Lower lobe of right lung (tissue), 2 donors: ENCODE results near the gene NCK2. TPM values are rescaled to one million over a fixed set of nuclear protein-coding genes. Genes with fewer than 3 reads are reported as not detected.

Experiments
- ATAC-seq, 2 donors: fragments of 200-7000 bp; cut with Tn5 transposase; one replicate each; pipeline ENCODE4 v1.9.1; 2020 to 2022; ENCODE audit warnings: mild to moderate bottlenecking in 2 of 2, moderate library complexity in 2 of 2
- DNase-seq: peaks from one replicate; pipeline ENCODE4 v3.0.0-alpha.2; 2020
- H3K27ac ChIP-seq: fragments of 200-600 bp; one replicate; pipeline ENCODE4 v1.8.0; 2022
- H3K27me3 ChIP-seq: fragments of 200-600 bp; one replicate; pipeline ENCODE4 v1.8.0; 2022; ENCODE audit warnings: low read depth
- H3K36me3 ChIP-seq: fragments of 200-600 bp; one replicate; pipeline ENCODE4 v1.8.0; 2022; ENCODE audit warnings: mild to moderate bottlenecking
- H3K4me1 ChIP-seq: fragments of 200-600 bp; one replicate; pipeline ENCODE4 v1.8.0; 2022
- H3K4me3 ChIP-seq: fragments of 200-600 bp; one replicate; pipeline ENCODE4 v1.8.0; 2022; ENCODE audit warnings: mild to moderate bottlenecking
- H3K9me3 ChIP-seq: fragments of 200-600 bp; one replicate; pipeline ENCODE4 v1.8.0; 2022
- intact Hi-C: fragments of 100-400 bp; cut with DNase I; formaldehyde crosslinking; loops from one replicate; pipeline ENCODE4 v1.11.0; 2022
- total RNA-seq: library from RNA; stranded (reverse); fragmentation: NEBNext Ultra II Directional; extraction: Animal tissue kit (Norgen Biotek cat#: 25700); gene quantifications from one replicate; pipeline ENCODE4 v1.2.1, GENCODE V29; 2021
- TF ChIP-seq, protein P1 (sequence below): fragments of 200-600 bp; IDR thresholded peaks from one replicate; pipeline ENCODE4 v1.8.0; 2022; ENCODE audit warnings: antibody characterized with exemption, mild to moderate bottlenecking
- donor health status: DM: no; HTN: yes; CAD: no; lungs with severe emphysema.

NCK2 gene
- total RNA-seq, 1 donor from 2014 or later: 36.7 TPM

DNA sequence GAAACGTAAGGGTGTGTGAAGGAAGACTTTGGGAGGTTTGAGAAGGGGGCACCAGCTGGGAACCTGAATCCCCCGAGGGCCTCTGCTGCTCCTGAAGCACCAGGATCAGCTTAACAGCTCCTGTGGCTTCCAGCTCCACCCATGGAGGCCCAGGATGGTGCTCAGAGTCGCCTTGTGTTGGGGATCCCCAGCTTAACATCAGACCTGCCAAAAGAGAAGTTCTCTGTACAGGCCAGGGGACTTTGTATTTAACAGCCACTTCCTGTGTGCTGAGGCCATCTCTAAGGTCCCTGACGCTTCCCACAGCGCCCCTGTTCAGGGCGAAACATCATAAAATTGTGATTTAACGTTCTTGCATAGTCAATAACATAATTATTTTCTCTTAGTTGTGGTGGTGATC is 77.5 kb downstream of the NCK2 start:
- no peak overlapping the region for H3K27ac ChIP-seq
- DNase-seq (no peak), ATAC-seq (peak in 1 of 2 donors; percentile 50)
- no peaks in the 10 kb centered on the region for H3K27me3 ChIP-seq
- no peaks in the 10 kb centered on the region for H3K9me3 ChIP-seq
- TF ChIP-seq, protein P1, sequence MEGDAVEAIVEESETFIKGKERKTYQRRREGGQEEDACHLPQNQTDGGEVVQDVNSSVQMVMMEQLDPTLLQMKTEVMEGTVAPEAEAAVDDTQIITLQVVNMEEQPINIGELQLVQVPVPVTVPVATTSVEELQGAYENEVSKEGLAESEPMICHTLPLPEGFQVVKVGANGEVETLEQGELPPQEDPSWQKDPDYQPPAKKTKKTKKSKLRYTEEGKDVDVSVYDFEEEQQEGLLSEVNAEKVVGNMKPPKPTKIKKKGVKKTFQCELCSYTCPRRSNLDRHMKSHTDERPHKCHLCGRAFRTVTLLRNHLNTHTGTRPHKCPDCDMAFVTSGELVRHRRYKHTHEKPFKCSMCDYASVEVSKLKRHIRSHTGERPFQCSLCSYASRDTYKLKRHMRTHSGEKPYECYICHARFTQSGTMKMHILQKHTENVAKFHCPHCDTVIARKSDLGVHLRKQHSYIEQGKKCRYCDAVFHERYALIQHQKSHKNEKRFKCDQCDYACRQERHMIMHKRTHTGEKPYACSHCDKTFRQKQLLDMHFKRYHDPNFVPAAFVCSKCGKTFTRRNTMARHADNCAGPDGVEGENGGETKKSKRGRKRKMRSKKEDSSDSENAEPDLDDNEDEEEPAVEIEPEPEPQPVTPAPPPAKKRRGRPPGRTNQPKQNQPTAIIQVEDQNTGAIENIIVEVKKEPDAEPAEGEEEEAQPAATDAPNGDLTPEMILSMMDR: no peak
- no peak overlapping the region for H3K4me3 ChIP-seq
- peaks cover 6% of the 10 kb centered on the region for H3K4me1 ChIP-seq
- intact Hi-C loops: no loop called here
- H3K36me3 ChIP-seq: peaks cover 3% of the 10 kb centered on the region

GRCh38 chr2:105824446-105824845 is 79.7 kb downstream of the NCK2 start:
- TF ChIP-seq, protein P1: no peak

DNA sequence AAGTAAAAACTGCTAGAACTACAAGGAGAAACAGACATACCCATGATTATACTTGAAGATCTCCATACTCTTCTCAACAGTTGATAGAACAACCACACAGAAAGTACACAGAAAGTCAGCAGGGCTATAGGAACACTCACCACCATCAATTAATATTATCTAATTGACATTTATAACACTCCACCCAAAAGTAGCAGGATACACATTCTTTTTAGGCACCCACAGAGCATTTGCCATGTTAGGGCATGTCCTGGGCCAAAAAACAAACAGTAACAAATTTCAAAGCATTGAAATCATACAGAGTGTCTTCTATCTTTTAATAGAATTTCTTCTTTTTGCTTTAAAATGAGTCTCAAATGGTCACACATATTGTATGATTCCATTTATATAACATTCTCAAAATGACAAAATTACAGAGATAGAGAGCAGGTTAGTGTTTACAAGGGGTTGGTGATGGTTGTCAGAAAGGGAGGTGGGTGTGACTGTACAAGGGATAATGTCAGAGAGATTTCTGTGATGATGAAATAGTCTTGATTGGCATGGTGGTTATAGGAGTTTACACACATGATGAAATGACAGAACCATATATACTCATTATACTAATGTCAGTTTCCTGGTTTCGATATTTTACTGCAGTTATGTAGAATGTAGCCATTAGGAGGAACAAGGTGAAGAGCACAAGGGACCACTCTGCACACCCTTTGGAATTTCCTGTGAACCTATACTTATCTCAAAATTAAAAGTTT is 82.8 kb downstream of the NCK2 start:
- no peak overlapping the region for H3K27ac ChIP-seq
- H3K36me3 ChIP-seq: no peaks in the 10 kb centered on the region
- H3K27me3 ChIP-seq: no peaks in the 10 kb centered on the region
- DNase-seq (no peak), ATAC-seq (no peak)
- TF ChIP-seq, protein P1: no peak
- H3K4me1 ChIP-seq: no peaks in the 10 kb centered on the region
- H3K9me3 ChIP-seq: peaks cover 10% of the 10 kb centered on the region
- intact Hi-C loops: no loop called here
- H3K4me3 ChIP-seq: no peak overlapping the region

More at GRCh38 chr2:105824446-105824845, 79.7 kb downstream of the NCK2 start:
- DNase-seq (no peak), ATAC-seq (no peak)
- Histone ChIP-seq H3K27me3 (no peaks in the 10 kb centered on the region), H3K27ac (no peak overlapping the region), H3K4me3 (no peak overlapping the region), H3K4me1 (peaks cover 6% of the 10 kb centered on the region), H3K36me3 (no peaks in the 10 kb centered on the region), H3K9me3 (no peaks in the 10 kb centered on the region)
- intact Hi-C loops: no loop called here

- DNase-seq: no peak
- Histone ChIP-seq H3K4me3 (no peak overlapping the region), H3K36me3 (no peaks in the 10 kb centered on the region), H3K27ac (no peak overlapping the region), H3K4me1 (no peaks in the 10 kb centered on the region), H3K9me3 (peaks cover 18% of the 10 kb centered on the region), H3K27me3 (no peaks in the 10 kb centered on the region)
- ATAC-seq: no peak
- TF ChIP-seq, protein P1: no peak
- intact Hi-C loops: no loop called here
Observed at GRCh38 chr2:105828558-105828957, 83.8 kb downstream of the NCK2 start.

DNA sequence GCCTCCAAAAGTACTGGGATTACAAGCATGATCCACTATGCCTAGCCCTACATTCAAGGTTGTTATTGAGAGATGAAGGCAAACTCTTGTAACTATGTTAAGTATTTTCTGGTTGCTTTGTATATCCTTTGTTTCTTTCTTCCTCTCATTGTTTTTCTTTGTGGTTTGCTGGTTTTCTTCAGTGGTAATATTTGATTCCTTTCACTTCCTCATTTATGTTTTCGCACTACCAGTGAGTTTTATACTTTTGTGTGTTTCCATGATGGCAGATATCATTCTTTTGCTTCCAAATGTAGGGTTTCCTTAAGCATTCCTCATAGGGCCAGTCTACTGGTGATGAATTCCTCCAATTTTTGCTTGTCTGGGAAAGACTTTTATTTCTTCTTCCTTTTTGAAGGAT is 90.2 kb downstream of the NCK2 start:
- H3K9me3 ChIP-seq: peaks cover 44% of the 10 kb centered on the region
- TF ChIP-seq, protein P1: no peak
- ATAC-seq: no peak
- no peak overlapping the region for H3K27ac ChIP-seq
- H3K4me1 ChIP-seq: no peaks in the 10 kb centered on the region
- no peaks in the 10 kb centered on the region for H3K36me3 ChIP-seq
- no peaks in the 10 kb centered on the region for H3K27me3 ChIP-seq
- no peak for DNase-seq
- intact Hi-C loops: no loop called here
- H3K4me3 ChIP-seq: no peak overlapping the region
